SK-N-SH (cell line): ENCODE measurements around the gene MARK3. TPM values are rescaled to one million over a fixed set of nuclear protein-coding genes. Genes with fewer than 3 reads are reported as not detected.

Source experiments
- CTCF ChIA-PET: fragments of 300-600, 350-600 bp; formaldehyde crosslinking; extraction: SDS; loops from one replicate; lab custom pipeline; 2021; lab: Yijun Ruan, JAX
- POLR2A ChIA-PET: fragments of 350-600 bp; sonication (Branson Sonifier 250); formaldehyde crosslinking; extraction: SDS; loops from one replicate; lab custom pipeline; 2020; ENCODE audit warnings: antibody characterized with exemption, inconsistent platforms; lab: Yijun Ruan, JAX
- DNase-seq: peaks from one replicate; pipeline ENCODE4 v3.0.0; 2012
- H2AFZ ChIP-seq: fragments of 200-600 bp; sonication (generic); 2 replicates; pipeline ENCODE4 v1.8.1; 2016; ENCODE audit warnings: antibody characterized with exemption, mild to moderate bottlenecking, low read depth
- H3F3A ChIP-seq: fragments of 200-600 bp; sonication (generic); replicated peaks from 2 replicates; pipeline ENCODE3; 2016; ENCODE audit warnings: antibody characterized with exemption, mild to moderate bottlenecking; ENCODE audit not compliant: insufficient read depth
- H3K27ac ChIP-seq, 2 experiments: fragments of 200-500 bp in 1 of 2; fragments of 200-600 bp in 1 of 2; sonication (Bioruptor generic) in 1 of 2; sonication (generic), shearing (Covaris generic) in 1 of 2; 2 replicates each; pipeline versions ENCODE4 v1.5.1 to v1.6.1; 2014 to 2016; ENCODE audit warnings: low read depth in 2 of 2, inconsistent platforms in 1 of 2, low read length in 1 of 2, mild to moderate bottlenecking in 1 of 2, mixed read lengths in 1 of 2
- H3K27me3 ChIP-seq: fragments of 200-600 bp; sonication (generic), shearing (Covaris generic); 2 replicates; pipeline ENCODE4 v1.6.1; 2016; ENCODE audit warnings: mixed run types; ENCODE audit not compliant: insufficient read depth
- H3K36me3 ChIP-seq, 2 experiments: fragments of 200-500 bp in 1 of 2; fragments of 200-600 bp in 1 of 2; sonication (Bioruptor generic) in 1 of 2; sonication (generic) in 1 of 2; replicated peaks in 1 of 2; 2 replicates each; pipeline versions ENCODE3 to v1.5.1; 2014 to 2016; ENCODE audit warnings: low read length in 1 of 2, mild to moderate bottlenecking in 1 of 2; ENCODE audit not compliant: insufficient read depth in 2 of 2, control insufficient read depth in 1 of 2
- H3K4me1 ChIP-seq, 2 experiments: fragments of 200-500 bp in 1 of 2; fragments of 200-600 bp in 1 of 2; sonication (Bioruptor generic) in 1 of 2; sonication (generic), shearing (Covaris generic) in 1 of 2; 2 replicates each; pipeline versions ENCODE4 v1.5.1 to v1.6.1; 2014 to 2016; ENCODE audit warnings: low read depth in 1 of 2, low read length in 1 of 2, mixed run types in 1 of 2; ENCODE audit not compliant: insufficient read depth in 2 of 2, control insufficient read depth in 1 of 2
- H3K4me2 ChIP-seq: fragments of 200-600 bp; sonication (generic), shearing (Covaris generic); 2 replicates; pipeline ENCODE4 v1.6.1; 2017; ENCODE audit warnings: mixed run types
- H3K4me3 ChIP-seq, 2 experiments: fragments of 200-500 bp in 1 of 2; fragments of 200-600 bp in 1 of 2; sonication (Bioruptor generic) in 1 of 2; sonication (generic), shearing (Covaris generic) in 1 of 2; 2 replicates each; pipeline versions ENCODE4 v1.5.1 to v1.8.1; 2014 to 2016; ENCODE audit warnings: low read depth in 2 of 2, inconsistent platforms in 1 of 2, low read length in 1 of 2, mild to moderate bottlenecking in 1 of 2, mixed read lengths in 1 of 2, moderate library complexity in 1 of 2
- H3K79me2 ChIP-seq: fragments of 200-600 bp; sonication (generic); 2 replicates; pipeline ENCODE4 v1.8.1; 2017; ENCODE audit warnings: mild to moderate bottlenecking; ENCODE audit not compliant: insufficient read depth
- H3K9ac ChIP-seq: fragments of 200-600 bp; sonication (generic); 2 replicates; pipeline ENCODE4 v1.6.1; 2017; ENCODE audit warnings: mixed run types
- H3K9me2 ChIP-seq: fragments of 200-600 bp; sonication (generic); 2 replicates; pipeline ENCODE4 v1.6.1; 2017; ENCODE audit warnings: mixed run types
- H3K9me3 ChIP-seq: fragments of 200-600 bp; sonication (generic); 2 replicates; pipeline ENCODE4 v1.6.1; 2017; ENCODE audit warnings: mixed run types, mild to moderate bottlenecking, moderate library complexity
- H4K20me1 ChIP-seq: fragments of 200-600 bp; sonication (generic); 2 replicates; pipeline ENCODE4 v1.6.1; 2017; ENCODE audit warnings: mild to moderate bottlenecking, mixed run types; ENCODE audit not compliant: insufficient read depth
- ELF1 ChIP-seq: IDR thresholded peaks from 2 replicates; pipeline ENCODE4 v1.4.0; 2012
- EZH2phosphoT487 ChIP-seq: fragments of 200-600 bp; sonication (generic); IDR thresholded peaks from 2 replicates; pipeline ENCODE4 v1.6.1; 2017; ENCODE audit warnings: low read depth, mixed run types, mild to moderate bottlenecking, antibody characterized with exemption, moderate library complexity, borderline replicate concordance
- FOSL2 ChIP-seq: IDR thresholded peaks from 2 replicates; pipeline ENCODE4 v1.4.0; 2012; ENCODE audit warnings: low read depth, mild to moderate bottlenecking, moderate library complexity, borderline replicate concordance
- FOXM1 ChIP-seq: IDR thresholded peaks from 2 replicates; pipeline ENCODE4 v1.4.0; 2012; ENCODE audit warnings: low read depth, mild to moderate bottlenecking
- GATA2 ChIP-seq: sonication (generic); formaldehyde crosslinking; IDR thresholded peaks from 2 replicates; pipeline ENCODE4 v1.5.0; 2020; ENCODE audit warnings: mild to moderate bottlenecking, missing genetic modification reagents
- IRF3 ChIP-seq: fragments of 150-350 bp; IDR thresholded peaks from 2 replicates; pipeline ENCODE4 v1.6.1; 2016; ENCODE audit warnings: mild to moderate bottlenecking, low read depth, low read length
- JUND ChIP-seq: IDR thresholded peaks from 2 replicates; pipeline ENCODE4 v1.4.0; 2012
- NFIC ChIP-seq: IDR thresholded peaks from 2 replicates; pipeline ENCODE4 v1.4.0; 2012; ENCODE audit warnings: borderline replicate concordance
- PBX3 ChIP-seq: IDR thresholded peaks from 2 replicates; pipeline ENCODE4; 2012
- POLR2AphosphoS5 ChIP-seq: IDR thresholded peaks from 2 replicates; pipeline ENCODE4 v1.6.1; 2012; ENCODE audit warnings: low read depth, low read length
- RCOR1 ChIP-seq: fragments of 150-350 bp; IDR thresholded peaks from 2 replicates; pipeline ENCODE4 v1.6.1; 2017; ENCODE audit warnings: antibody characterized with exemption, low read length
- RFX5 ChIP-seq: IDR thresholded peaks from 2 replicates; pipeline ENCODE4 v1.6.1; 2012; ENCODE audit warnings: mild to moderate bottlenecking, improper control_type of control experiment, low read length
- SMC3 ChIP-seq: IDR thresholded peaks from 2 replicates; pipeline ENCODE4 v1.6.1; 2012; ENCODE audit warnings: low read depth, low read length, improper control_type of control experiment
- TAF1 ChIP-seq: IDR thresholded peaks from 2 replicates; pipeline ENCODE4 v1.6.1; 2012; ENCODE audit warnings: low read depth, mild to moderate bottlenecking, low read length, moderate library complexity, borderline replicate concordance
- TCF12 ChIP-seq: IDR thresholded peaks from 2 replicates; pipeline ENCODE4 v1.4.0; 2012
- TEAD4 ChIP-seq: IDR thresholded peaks from 2 replicates; pipeline ENCODE4 v1.4.0; 2012; ENCODE audit warnings: mild to moderate bottlenecking, borderline replicate concordance; ENCODE audit not compliant: insufficient read depth
- YY1 ChIP-seq: IDR thresholded peaks from 2 replicates; pipeline ENCODE4 v1.4.0; 2012; ENCODE audit warnings: low read depth, mild to moderate bottlenecking
- WGBS: methylation state at CpG from one replicate; pipeline ENCODE4 v1.1.6; 2017; ENCODE audit warnings: low lambda C conversion rate; 5-methylcytosine and 5-hydroxymethylcytosine counted together
- polyA plus RNA-seq, 3 experiments: library from polyadenylated mRNA; depleted of rRNA; stranded (reverse); fragments of >200 nt; gene quantifications; 2 replicates each; pipeline ENCODE4 v1.2.3, GENCODE V29; 2012
- TF ChIP-seq, protein P1 (sequence below): fragments of 150-350 bp; IDR thresholded peaks from 2 replicates; pipeline ENCODE4 v1.6.1; 2017; ENCODE audit warnings: antibody characterized with exemption, low read length, low read depth, borderline replicate concordance

The MARK3 gene
- polyA plus RNA-seq, 1 of the 3 experiments (the other 2 are of a cell fraction) = 73.4 TPM

DNA sequence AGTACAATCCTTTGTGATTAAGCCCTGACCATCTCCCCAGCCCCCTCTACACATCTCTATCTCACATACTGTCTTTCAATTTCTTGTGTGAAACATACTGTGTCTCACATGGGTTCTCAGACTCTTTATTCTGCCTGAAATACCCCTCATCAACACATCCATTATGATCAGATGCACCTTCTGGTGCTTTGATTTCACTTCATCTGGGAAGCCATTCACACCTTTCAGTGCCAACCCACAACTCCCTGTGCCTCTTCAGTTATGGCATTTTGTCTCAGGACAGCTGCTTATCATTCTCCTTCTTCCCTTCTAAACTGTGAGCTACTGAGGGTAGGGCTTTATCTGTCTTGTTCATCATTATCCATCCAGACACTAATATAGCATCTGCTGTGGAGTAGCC is 78.6 kb downstream of the MARK3 start:
- ChIA-PET CTCF (interaction anchor here (1.4 to 1.6 kb wide), 2 partner anchors 11 to 37 kb away, joined by 3 to 4 read pairs; no protein-coding TSS in a partner anchor), POLR2A (no interaction called here)
- Histone ChIP-seq H3K9ac (no peak overlapping the region), H3K36me3 (peaks cover 48 to 76% of the 10 kb centered on the region in 2 experiments), H2AFZ (no peak overlapping the region), H3K4me1 (no peaks in the 10 kb centered on the region), H3K79me2 (peaks cover 33% of the 10 kb centered on the region), H3K4me3 (no peak overlapping the region), H3K27me3 (no peaks in the 10 kb centered on the region), H3K27ac (no peak overlapping the region), H3K4me2 (no peak overlapping the region), H4K20me1 (no peaks in the 10 kb centered on the region), H3F3A (peaks cover 9% of the 10 kb centered on the region), H3K9me3 (no peaks in the 10 kb centered on the region), H3K9me2 (no peaks in the 10 kb centered on the region)
- TF ChIP-seq ELF1 (no peak), NFIC (no peak), PBX3 (no peak), EZH2phosphoT487 (no peak)
- no peak for DNase-seq

GRCh38 chr14:103472939-103473338 is 87.7 kb downstream of the MARK3 start:
- no peak overlapping the region for H3K4me3 ChIP-seq
- no peaks in the 10 kb centered on the region for H4K20me1 ChIP-seq
- H3K27me3 ChIP-seq = no peaks in the 10 kb centered on the region
- ChIA-PET CTCF (interaction anchor here (1.3 kb wide), 1 partner anchor 10 kb away, joined by 5 read pairs; no protein-coding TSS in a partner anchor), POLR2A (no interaction called here)
- no peak overlapping the region for H3K27ac ChIP-seq
- no peaks in the 10 kb centered on the region for H3K4me1 ChIP-seq
- H2AFZ ChIP-seq = no peak overlapping the region
- peaks cover 46 to 81% of the 10 kb centered on the region in 2 experiments for H3K36me3 ChIP-seq
- TF ChIP-seq, protein P1, sequence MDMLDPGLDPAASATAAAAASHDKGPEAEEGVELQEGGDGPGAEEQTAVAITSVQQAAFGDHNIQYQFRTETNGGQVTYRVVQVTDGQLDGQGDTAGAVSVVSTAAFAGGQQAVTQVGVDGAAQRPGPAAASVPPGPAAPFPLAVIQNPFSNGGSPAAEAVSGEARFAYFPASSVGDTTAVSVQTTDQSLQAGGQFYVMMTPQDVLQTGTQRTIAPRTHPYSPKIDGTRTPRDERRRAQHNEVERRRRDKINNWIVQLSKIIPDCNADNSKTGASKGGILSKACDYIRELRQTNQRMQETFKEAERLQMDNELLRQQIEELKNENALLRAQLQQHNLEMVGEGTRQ = no peak
- TF ChIP-seq RCOR1 = no peak
- no peak for TF ChIP-seq JUND
- TF ChIP-seq IRF3 = no peak
- TF ChIP-seq FOXM1 = no peak
- no peak for TF ChIP-seq TEAD4
- no peak for TF ChIP-seq SMC3
- no peak for TF ChIP-seq RFX5
- TF ChIP-seq TAF1 = no peak
- TF ChIP-seq GATA2 = no peak
- no peak for TF ChIP-seq YY1
- TF ChIP-seq TCF12 = no peak
- no peak for TF ChIP-seq POLR2AphosphoS5
- no peak for TF ChIP-seq FOSL2
- TF ChIP-seq ELF1 = no peak
- no peak overlapping the region for H3K4me2 ChIP-seq
- H3K9me2 ChIP-seq = no peaks in the 10 kb centered on the region
- H3K9me3 ChIP-seq = no peaks in the 10 kb centered on the region
- WGBS = 96% methylated on average over 5 of the region's 5 CpGs
- no peak for DNase-seq
- H3K9ac ChIP-seq = no peak overlapping the region
- H3K79me2 ChIP-seq = peaks cover 5% of the 10 kb centered on the region; the same call in 1 of the 2 replicates
- H3F3A ChIP-seq = peaks cover 7% of the 10 kb centered on the region
